Karpas-422 (cell line): ENCODE data around the gene H6PD. TPM values are rescaled to one million over a fixed set of nuclear protein-coding genes. Genes with fewer than 3 reads are reported as not detected.

Experiments used
- DNase-seq: peaks from one replicate; pipeline ENCODE4 v3.0.0-alpha.2; 2015
- H2AFZ ChIP-seq: fragments of 200-600 bp; sonication (generic); 2 replicates; pipeline ENCODE4 v1.6.1; 2014; ENCODE audit warnings: antibody characterized with exemption, low read length, mixed read lengths
- H3K27ac ChIP-seq: fragments of 200-600 bp; sonication (generic); 2 replicates; pipeline ENCODE4 v1.5.1; 2014; ENCODE audit warnings: mild to moderate bottlenecking, low read length, moderate library complexity
- H3K27me3 ChIP-seq: fragments of 200-600 bp; sonication (generic); 2 replicates; pipeline ENCODE4 v1.6.1; 2014; ENCODE audit warnings: low read length, mixed read lengths
- H3K36me3 ChIP-seq: fragments of 200-600 bp; sonication (generic); 2 replicates; pipeline ENCODE4 v1.6.1; 2014; ENCODE audit warnings: low read length, mixed read lengths; ENCODE audit not compliant: insufficient read depth
- H3K4me1 ChIP-seq: fragments of 200-600 bp; sonication (generic); 2 replicates; pipeline ENCODE4 v1.6.1; 2014; ENCODE audit warnings: mild to moderate bottlenecking, low read length, mixed read lengths
- H3K4me2 ChIP-seq: fragments of 200-600 bp; sonication (generic); 2 replicates; pipeline ENCODE4 v1.6.1; 2014; ENCODE audit warnings: low read length, low read depth, mild to moderate bottlenecking; ENCODE audit not compliant: poor library complexity, severe bottlenecking
- H3K4me3 ChIP-seq: fragments of 200-600 bp; sonication (generic); 2 replicates; pipeline ENCODE4 v1.5.1; 2014; ENCODE audit warnings: mild to moderate bottlenecking, antibody characterized with exemption, low read length, mixed read lengths
- H3K79me2 ChIP-seq: fragments of 200-600 bp; sonication (generic); 2 replicates; pipeline ENCODE4 v1.6.1; 2014; ENCODE audit warnings: mild to moderate bottlenecking, low read length, mixed read lengths
- H3K9ac ChIP-seq: fragments of 200-600 bp; sonication (generic); 2 replicates; pipeline ENCODE4 v1.6.0; 2014; ENCODE audit warnings: low read length
- H3K9me2 ChIP-seq: fragments of 200-600 bp; sonication (generic), shearing (Covaris generic); replicated peaks from 2 replicates; pipeline ENCODE4 v1.6.0; 2014; ENCODE audit warnings: mild to moderate bottlenecking, low read length, moderate library complexity; ENCODE audit not compliant: insufficient read depth
- H3K9me3 ChIP-seq: fragments of 300-700, 200-600 bp; sonication (generic); 2 replicates; pipeline ENCODE4 v1.6.1; 2014; ENCODE audit warnings: low read length, mixed read lengths
- H4K20me1 ChIP-seq: fragments of 200-600 bp; sonication (generic); 2 replicates; pipeline ENCODE4 v1.6.1; 2014; ENCODE audit warnings: mild to moderate bottlenecking, antibody characterized with exemption, low read length, low read depth; ENCODE audit not compliant: insufficient read depth
- total RNA-seq: library from RNA; depleted of rRNA; stranded (reverse); fragments of >200 nt; shearing (Covaris generic); gene quantifications from 2 replicates; pipeline ENCODE4 v1.2.3, GENCODE V29; 2014; ENCODE audit warnings: low replicate concordance

H6PD gene
- total RNA-seq, 1 experiment from 2014 or later = 21.3 TPM

DNA sequence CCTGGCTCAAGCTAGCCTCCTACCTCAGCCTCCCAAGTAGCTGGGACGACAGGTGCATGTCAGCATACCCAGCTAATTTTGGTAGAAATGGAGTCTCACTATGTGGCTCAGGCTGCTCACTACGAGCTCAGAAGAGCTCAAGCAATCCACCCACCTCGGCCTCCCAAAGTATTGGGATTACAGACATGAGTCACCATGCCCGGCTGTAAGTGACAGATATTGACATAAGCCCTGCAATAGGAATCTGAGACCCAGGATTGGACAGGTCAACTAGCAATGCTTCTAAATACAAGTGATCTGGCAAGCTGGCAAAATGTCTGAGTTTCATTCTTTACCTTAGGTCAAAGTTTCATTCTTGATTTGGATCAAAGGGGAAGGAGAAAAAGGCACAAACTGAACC, 40.5 kb upstream of the H6PD start:
- no peaks in the 10 kb centered on the region for H4K20me1 ChIP-seq
- DNase-seq = no peak
- no peaks in the 10 kb centered on the region for H3K36me3 ChIP-seq
- no peaks in the 10 kb centered on the region for H3K9me3 ChIP-seq
- H3K4me1 ChIP-seq = peaks cover 11% of the 10 kb centered on the region
- no peaks in the 10 kb centered on the region for H3K27me3 ChIP-seq
- H3K4me2 ChIP-seq = no peak overlapping the region
- no peak overlapping the region for H3K27ac ChIP-seq
- H3K9me2 ChIP-seq = no peaks in the 10 kb centered on the region
- H3K79me2 ChIP-seq = no peaks in the 10 kb centered on the region
- no peak overlapping the region for H3K9ac ChIP-seq
- H2AFZ ChIP-seq = no peak overlapping the region
- H3K4me3 ChIP-seq = no peak overlapping the region

DNA sequence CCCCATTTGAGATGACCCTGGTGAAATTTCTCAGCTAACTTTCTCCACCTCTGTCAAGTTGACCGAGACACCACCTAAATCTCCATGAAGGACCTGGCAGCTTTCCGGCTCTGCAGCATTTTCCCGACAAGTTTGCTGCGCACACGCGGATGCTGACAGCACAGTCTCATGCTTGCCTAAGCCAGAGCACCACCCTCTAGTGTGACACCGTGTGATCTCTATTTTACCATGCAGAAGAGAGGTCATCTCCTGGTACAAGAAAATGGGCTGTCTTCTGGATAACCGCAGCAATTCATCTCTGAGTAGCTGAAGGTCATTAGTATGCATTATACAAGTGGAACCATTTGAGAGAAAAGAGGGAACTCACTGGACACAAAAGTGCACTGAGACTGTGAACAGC, 38.9 kb upstream of the H6PD start:
- no peak for DNase-seq
- H3K9ac ChIP-seq = no peak overlapping the region
- H2AFZ ChIP-seq = no peak overlapping the region
- no peaks in the 10 kb centered on the region for H3K79me2 ChIP-seq
- H3K4me2 ChIP-seq = no peak overlapping the region
- no peaks in the 10 kb centered on the region for H4K20me1 ChIP-seq
- H3K27ac ChIP-seq = no peak overlapping the region
- H3K4me3 ChIP-seq = no peak overlapping the region
- H3K27me3 ChIP-seq = no peaks in the 10 kb centered on the region
- no peaks in the 10 kb centered on the region for H3K9me2 ChIP-seq
- no peaks in the 10 kb centered on the region for H3K36me3 ChIP-seq
- H3K4me1 ChIP-seq = peaks cover 11% of the 10 kb centered on the region
- H3K9me3 ChIP-seq = no peaks in the 10 kb centered on the region

DNA sequence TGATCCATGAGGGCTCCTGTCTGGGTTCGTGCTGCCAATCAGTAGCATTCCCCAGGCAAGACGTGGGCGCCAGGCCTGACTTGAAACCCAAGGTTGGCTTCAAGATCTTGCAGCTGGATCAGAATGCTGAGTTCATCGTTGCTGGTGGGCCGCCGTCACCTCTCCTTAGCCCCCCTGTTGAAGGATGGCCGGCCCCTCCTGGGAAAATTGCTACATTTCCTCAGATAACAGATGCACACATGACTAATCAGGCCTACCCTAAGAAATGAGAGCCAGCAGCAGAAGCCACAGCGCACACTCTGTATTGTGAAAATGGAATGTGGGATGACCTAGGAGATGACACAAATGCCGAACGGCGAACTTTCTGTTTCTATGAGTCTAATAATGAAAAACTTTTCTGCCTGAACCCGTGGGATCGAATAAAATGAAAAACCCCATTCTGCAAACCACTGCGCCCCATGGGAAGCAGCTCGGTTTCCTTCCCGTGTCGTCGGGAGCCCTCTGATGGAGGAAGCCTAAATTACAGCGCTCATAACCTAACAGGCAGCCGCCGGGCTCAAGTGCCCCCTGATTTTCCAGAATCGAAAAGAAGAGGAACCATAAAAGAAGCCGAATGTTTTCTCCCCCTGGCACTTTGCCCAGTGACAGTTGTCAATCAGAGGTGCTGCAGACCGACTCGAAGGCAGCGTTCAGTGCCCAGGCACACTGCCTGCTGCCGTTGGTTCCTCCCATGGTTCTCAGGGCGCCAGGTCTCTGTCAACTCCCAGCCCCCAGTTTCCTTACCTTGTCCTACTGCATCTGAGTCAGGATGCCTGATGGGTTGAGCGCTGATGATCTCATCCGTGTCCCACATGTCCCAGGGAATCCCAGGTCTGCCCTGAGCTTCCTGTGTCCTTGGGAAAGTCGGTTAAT, 38.2 kb upstream of the H6PD start:
- Histone ChIP-seq H3K9me2 (no peaks in the 10 kb centered on the region), H3K27ac (no peak overlapping the region), H3K9ac (no peak overlapping the region; the same call in 1 of the 2 replicates), H4K20me1 (no peaks in the 10 kb centered on the region), H2AFZ (no peak overlapping the region), H3K4me3 (no peak overlapping the region), H3K4me2 (no peak overlapping the region), H3K79me2 (no peaks in the 10 kb centered on the region), H3K9me3 (no peaks in the 10 kb centered on the region), H3K27me3 (no peaks in the 10 kb centered on the region), H3K36me3 (no peaks in the 10 kb centered on the region), H3K4me1 (peaks cover 11% of the 10 kb centered on the region)
- DNase-seq = peak; percentile 88

DNA sequence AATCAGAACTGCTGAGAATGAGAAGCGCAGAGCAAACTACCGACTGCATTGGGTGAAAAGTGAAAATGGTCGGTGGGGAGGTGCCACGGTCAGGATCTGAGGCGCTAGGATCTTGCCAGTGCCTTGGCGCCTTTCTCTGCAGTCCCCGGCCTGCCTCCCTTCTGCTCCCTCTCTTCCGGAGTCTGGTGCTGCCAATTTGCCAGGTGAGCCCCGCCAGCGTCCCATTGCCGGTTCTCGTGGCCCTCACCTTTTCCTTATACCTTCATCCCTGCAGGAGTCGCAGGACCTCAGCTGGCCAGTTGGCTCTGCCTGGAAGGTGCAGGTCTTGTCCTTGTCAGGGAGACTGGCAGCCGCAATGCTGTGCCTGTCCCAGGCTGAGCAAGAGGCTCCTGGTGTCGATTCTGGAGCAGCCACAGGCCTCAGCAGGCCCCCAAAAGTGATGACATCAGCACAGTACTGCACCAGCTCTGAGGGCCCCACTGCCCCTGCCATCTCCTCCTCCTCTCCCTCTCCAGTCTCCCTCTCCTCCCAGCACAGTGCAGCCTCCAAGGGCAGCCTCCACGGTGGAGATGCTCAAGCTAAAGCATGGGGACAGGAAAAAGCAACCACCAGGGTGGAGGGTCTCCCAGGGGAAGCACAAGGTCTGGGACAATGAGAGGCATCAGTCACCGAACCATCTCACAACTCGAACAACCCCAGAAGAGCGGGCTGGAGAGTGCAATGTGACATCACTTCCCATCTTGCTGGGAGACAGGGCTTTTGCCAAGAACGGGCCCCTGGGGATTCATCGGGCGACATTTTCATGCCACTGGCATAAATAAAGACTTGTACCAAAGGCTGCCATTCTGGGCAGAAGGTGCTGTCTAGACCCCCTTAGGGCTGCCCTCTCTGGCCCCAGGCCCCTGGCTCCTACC, 37.1 kb upstream of the H6PD start:
- Histone ChIP-seq H3K9me3 (no peaks in the 10 kb centered on the region), H3K9ac (no peak overlapping the region), H3K27me3 (no peaks in the 10 kb centered on the region), H3K4me2 (no peak overlapping the region), H2AFZ (no peak overlapping the region), H3K27ac (no peak overlapping the region), H3K4me3 (no peak overlapping the region), H4K20me1 (no peaks in the 10 kb centered on the region), H3K9me2 (no peaks in the 10 kb centered on the region), H3K79me2 (no peaks in the 10 kb centered on the region), H3K36me3 (no peaks in the 10 kb centered on the region), H3K4me1 (peaks cover 11% of the 10 kb centered on the region)
- no peak for DNase-seq

DNA sequence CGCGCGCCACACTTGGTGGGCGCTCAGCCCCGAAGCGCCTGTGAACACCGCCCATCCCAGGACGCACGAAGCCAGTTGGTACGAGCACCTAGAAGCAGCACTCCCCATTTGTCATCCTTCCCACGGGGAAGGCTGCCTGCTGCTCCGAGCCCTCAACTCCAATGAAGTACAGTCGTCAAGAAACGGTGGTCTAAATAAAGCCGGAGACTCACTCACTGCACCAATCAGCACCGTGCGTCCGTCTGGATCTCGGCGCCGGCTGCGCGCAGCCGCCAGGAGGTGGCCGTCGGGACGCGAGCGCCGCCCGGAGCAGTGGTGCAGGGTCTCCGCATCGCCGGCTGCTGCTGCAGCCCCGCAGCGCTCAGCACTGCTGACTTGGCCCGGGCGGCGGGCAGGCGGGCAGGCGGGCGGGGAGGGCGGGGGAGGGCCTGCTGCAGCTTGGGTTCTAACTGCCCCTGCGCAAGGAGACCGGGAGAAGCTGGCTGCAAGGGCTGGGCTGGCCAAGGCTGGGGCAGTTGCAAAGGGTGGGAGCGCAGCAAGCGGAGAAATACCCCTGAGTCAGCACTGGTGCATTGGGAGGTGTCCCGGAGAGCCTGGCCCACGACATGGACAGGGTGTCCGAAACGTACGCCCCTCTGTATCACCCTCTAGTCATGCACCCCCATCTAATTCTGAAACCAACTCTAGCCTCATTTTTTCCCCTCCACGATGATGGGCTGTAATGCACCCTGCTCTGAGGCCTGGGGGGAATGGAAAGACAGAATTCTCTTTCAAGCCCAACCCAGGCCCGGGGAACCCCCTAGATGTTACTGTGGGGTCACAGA, 35.8 kb upstream of the H6PD start:
- Histone ChIP-seq H3K9me3 (no peaks in the 10 kb centered on the region), H3K79me2 (no peaks in the 10 kb centered on the region), H3K36me3 (no peaks in the 10 kb centered on the region), H4K20me1 (no peaks in the 10 kb centered on the region), H3K4me1 (peaks cover 4% of the 10 kb centered on the region; the same call in 1 of the 2 replicates), H3K27me3 (no peaks in the 10 kb centered on the region), H3K27ac (no peak overlapping the region), H3K9ac (no peak overlapping the region), H3K4me2 (no peak overlapping the region), H3K4me3 (no peak overlapping the region), H3K9me2 (no peaks in the 10 kb centered on the region), H2AFZ (no peak overlapping the region)
- no peak for DNase-seq

DNA sequence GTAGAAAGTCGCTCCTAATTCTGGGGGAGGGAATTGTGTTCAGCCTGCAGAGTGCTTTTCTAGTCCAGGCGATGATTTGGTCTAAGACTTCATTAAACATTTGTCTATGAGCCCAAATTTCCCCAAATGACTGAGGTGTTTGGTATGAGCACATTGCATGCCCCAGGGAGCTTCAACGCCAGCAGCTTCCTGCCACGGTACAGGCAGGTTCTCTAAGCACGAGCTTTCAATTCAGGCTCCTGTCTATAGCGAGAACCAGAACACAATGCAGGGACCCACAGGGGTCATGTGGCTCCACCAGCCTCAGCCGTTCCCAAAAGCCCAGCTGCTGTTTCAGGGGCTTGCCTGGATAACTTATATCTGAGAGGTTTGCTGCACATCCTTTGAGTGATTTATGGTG, 34.1 kb upstream of the H6PD start:
- Histone ChIP-seq H3K36me3 (no peaks in the 10 kb centered on the region), H4K20me1 (no peaks in the 10 kb centered on the region), H3K27me3 (no peaks in the 10 kb centered on the region), H3K27ac (no peak overlapping the region), H2AFZ (no peak overlapping the region), H3K4me1 (peaks cover 4% of the 10 kb centered on the region; the same call in 1 of the 2 replicates), H3K9ac (no peak overlapping the region), H3K4me3 (no peak overlapping the region), H3K9me3 (no peaks in the 10 kb centered on the region), H3K4me2 (no peak overlapping the region), H3K79me2 (no peaks in the 10 kb centered on the region), H3K9me2 (no peaks in the 10 kb centered on the region)
- no peak for DNase-seq

DNA sequence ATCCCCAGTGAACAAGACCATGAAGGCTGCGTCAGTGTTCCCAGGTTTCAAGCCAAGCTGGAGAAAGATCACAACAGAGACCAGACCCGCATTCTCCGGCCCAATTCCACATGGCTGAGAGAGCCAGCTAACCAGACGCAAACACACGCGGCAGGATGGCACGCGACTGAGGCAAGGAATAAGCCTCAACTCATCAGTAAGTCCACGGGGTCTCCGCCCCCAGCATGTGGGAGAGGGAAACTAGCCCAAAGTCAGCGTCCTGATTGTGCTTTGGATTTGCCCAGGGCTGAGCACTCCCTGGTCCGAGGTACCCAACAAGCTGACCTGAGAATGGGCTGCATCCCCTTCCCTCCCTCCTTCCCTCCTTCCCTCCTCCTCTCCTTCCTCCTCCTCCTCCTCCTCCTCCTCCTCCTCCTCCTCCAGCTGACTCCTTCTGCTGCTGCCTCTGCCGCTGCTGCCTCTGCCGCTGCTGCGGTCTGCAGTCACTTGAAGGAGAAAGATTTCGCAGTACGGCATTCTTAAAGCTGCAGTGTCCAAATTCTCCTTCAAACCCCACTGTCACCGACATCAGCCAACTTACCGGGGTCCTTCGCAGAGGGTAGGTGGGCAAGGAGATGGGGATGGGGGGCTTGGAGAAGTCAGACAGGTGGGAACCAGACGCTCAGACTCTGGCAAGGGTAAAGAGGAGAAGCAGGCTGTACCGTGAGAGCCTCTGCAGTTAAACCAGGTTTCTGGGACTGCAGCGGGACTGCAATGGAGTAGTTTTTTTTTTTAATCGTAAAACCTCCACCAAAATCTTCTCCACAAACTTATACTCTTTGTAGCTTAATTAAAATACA, 33.0 kb upstream of the H6PD start:
- no peak for DNase-seq
- Histone ChIP-seq H3K27ac (no peak overlapping the region), H3K4me2 (no peak overlapping the region), H3K79me2 (no peaks in the 10 kb centered on the region), H3K9me2 (no peaks in the 10 kb centered on the region), H3K36me3 (no peaks in the 10 kb centered on the region), H2AFZ (no peak overlapping the region), H3K9ac (no peak overlapping the region), H3K4me1 (peaks cover 7% of the 10 kb centered on the region), H3K27me3 (no peaks in the 10 kb centered on the region), H3K9me3 (no peaks in the 10 kb centered on the region), H4K20me1 (no peaks in the 10 kb centered on the region), H3K4me3 (no peak overlapping the region)
